SK-N-MC (cell line): Measurements from ENCODE around the gene LUZP1.

ENCODE experiments used
- EZH2 ChIP-seq: fragments of 200-600 bp; sonication (generic); IDR thresholded peaks from one replicate; pipeline ENCODE4 v1.6.1; 2017; ENCODE audit warnings: antibody characterized with exemption
- POLR2AphosphoS5 ChIP-seq: IDR thresholded peaks from 2 replicates; pipeline ENCODE4 v1.6.1; 2012; ENCODE audit warnings: mild to moderate bottlenecking, low read depth, low read length, borderline replicate concordance

DNA sequence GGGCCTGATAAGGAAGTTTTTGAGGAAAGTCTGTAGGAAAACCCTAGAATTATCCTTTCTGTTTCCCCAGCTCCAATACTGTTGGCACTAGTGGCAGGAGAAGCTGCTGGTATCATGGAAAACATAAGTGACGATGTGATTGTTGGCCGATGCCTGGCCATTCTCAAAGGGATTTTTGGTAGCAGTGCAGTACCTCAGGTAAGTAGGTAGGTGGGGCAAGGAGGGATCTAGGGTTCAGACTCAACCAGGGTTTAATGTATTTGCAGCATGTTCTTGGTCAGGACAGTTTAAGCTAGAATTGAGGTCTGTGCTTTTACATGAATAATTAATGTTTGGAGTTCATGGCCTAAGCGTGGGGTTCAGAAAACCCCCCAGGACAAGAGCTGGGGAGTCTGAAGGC is 87.3 kb downstream of the LUZP1 start:
- TF ChIP-seq POLR2AphosphoS5 (no peak), EZH2 (no peak)
